Fibroblast of skin of right biceps (primary cell): ENCODE data around the gene XRCC3.
"Not testable (repeated sequence)": the region's sequence is repeated elsewhere in the genome, so short reads cannot be mapped to it uniquely, and the experiment has no call there.

Source experiments
- DNase-seq: peaks from one replicate; pipeline ENCODE4 v3.0.0-alpha.2; 2013

XRCC3 gene

GRCh38 chr14:103705118-103705503 is 10.1 kb downstream of the XRCC3 start:
- no peak for DNase-seq

GRCh38 chr14:103704708-103705107 is 10.5 kb downstream of the XRCC3 start:
- DNase-seq, result no peak

- DNase-seq, result no peak
Observed at GRCh38 chr14:103703433-103704385, 11.5 kb downstream of the XRCC3 start.

DNA sequence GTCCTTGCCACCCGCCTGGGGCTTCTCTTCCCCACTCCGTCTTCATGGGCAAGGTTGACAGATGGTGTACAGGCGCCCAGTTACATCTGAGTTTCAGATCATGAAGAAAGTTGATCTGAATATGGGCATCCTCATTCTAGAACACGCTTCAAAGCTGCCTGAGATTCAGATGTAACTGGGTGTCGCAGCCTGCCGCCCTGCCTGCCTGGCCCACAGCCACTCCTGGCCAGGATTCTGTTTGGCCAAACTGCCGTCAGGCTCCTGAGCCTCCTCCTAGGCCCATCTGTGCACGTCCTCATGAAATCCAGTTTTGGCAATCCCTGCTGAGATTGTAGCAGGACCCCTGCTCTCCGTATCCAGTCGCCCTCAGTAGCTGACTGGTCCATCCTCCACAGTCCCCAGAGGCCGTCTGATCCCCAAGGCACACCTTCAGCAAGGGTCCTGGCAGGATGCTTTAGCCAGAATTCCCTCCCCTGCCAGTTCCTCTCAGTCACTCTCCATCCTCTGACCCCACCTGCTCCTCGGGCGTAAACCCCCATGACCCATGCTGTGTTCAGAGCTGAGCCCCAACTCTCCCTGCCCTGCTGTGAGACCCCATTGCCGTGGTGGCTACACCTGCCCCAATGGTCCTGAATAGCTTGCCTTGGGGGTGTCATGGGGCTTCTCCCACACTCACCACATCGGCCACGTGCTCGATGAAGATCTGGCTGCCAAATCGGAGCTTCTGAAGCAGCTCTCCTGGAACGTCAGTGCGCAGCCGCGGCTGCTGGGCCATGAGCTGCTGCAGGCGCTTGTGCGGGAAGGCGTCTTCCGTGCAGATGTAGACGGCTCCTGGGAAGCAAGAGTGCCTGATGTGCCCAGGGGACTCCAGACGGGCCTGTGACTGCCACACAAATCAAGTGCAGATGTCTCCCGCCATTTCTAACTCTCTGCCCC is 12.5 kb downstream of the XRCC3 start:
- no peak for DNase-seq

GRCh38 chr14:103702095-103702494 is 13.2 kb downstream of the XRCC3 start:
- no peak for DNase-seq

GRCh38 chr14:103700753-103701490 is 14.3 kb downstream of the XRCC3 start:
- DNase-seq, result no peak

DNA sequence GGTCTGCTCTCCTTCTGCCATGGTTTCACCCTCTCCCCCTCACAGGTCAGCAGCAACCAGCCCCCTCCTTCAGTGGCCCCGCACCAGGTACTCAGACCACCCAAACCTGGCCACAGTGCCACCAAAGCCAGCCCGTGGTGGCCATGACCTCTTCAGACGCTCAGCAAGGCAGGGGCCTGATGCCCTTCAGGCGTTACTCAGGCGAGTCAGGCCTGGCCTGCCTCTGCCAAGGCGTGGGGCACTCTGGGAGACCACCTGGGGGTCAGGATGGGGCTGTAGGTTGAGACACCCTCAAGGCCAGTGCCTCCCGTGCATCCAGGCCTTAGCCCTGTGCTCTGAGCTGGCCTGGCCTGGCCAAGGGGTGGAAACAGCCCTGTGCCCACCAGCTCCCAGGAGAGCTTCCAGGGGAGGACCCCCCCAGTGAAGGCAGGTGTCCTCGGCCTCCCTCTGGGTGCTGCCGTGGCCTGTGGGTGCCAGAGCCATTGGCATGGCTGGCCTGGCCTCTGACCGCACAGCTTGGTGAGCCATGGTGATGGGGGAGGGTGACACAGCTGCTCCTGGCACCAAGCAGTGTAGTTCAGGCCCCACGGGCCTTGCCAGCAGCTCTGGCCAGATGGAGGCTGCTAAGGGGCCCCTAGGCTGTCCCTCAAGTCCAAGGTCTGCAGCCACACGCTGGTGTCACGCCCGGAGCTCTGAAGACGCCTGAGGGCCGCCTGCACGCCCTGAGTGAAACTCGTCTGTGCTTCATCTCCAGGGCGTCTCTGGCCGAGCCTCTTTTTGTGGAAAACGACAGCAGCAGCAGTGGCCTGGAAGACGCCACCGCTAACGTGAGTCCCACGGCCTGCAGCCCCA is 15.1 kb downstream of the XRCC3 start:
- DNase-seq, result no peak

DNA sequence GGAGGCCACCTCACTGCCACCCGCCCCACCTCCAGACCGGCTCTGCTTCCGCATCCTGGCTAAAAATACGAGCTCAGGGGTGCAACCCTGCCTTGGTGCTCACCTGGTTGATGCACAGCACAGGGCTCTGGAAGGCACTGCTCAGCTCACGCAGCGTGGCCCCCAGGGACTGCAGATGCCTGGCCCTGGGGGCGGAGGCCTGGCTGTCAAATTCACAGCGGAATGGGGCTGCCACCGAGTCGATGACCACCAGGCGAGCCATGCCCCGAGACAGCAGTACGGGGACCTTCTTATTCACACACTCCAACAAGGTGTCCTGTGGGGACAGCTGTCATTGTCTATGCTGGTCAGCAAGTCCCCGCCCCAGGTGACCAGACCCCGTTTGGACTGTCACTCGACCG is 16.0 kb downstream of the XRCC3 start:
- no peak for DNase-seq

DNA sequence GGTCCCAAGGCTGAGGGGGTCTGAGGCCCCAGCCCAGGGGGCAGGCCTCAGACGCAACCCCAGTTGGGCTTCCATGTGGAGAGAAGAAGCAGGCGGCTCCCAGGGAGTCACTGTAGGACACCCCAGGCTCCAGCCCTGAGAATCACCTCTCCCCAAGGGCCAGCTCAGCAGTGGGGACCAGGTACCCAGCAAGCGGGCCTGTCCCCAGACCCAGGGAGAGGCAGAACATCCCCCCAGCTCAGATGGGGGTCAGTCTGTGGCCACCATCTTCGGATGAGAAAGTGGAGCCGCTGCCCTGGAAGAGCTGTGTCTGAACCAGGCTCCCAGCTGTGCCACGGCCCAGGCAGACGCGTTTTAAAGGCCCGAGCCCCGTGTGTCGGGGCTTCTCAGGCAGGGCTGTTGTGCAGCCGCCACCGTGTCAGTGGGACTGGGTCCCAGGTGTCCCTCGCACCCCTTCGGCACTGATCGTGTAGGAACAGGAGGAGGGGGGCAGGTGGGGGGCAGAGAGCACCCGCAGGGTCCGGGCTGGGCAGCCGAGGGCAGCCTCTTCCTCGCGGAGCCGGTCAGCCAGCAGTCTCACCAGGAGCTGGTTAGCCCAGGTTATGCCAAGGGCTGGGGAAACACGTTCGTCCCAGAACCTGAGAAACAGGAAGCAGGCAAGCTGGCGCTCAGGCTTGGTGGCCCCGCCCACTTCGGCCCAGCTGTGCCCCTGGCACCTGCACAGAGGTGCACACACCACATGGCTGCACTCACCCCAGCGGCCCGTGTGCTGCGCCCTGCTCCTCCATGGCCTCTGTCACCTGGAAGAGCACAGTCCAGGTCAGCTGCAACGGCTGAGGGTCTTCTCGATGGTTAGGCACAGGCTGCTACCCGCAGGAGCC is 16.6 kb downstream of the XRCC3 start:
- DNase-seq, result no peak

- DNase-seq, result no peak
Observed at GRCh38 chr14:103697603-103698379, 17.5 kb downstream of the XRCC3 start.

- DNase-seq, result no peak
Observed at GRCh38 chr14:103697206-103697602, 18.0 kb downstream of the XRCC3 start.

- peak; percentile 36 for DNase-seq
Observed at GRCh38 chr14:103696466-103697071, 18.7 kb downstream of the XRCC3 start.

GRCh38 chr14:103696070-103696402 is 19.2 kb downstream of the XRCC3 start:
- DNase-seq, result no peak

DNA sequence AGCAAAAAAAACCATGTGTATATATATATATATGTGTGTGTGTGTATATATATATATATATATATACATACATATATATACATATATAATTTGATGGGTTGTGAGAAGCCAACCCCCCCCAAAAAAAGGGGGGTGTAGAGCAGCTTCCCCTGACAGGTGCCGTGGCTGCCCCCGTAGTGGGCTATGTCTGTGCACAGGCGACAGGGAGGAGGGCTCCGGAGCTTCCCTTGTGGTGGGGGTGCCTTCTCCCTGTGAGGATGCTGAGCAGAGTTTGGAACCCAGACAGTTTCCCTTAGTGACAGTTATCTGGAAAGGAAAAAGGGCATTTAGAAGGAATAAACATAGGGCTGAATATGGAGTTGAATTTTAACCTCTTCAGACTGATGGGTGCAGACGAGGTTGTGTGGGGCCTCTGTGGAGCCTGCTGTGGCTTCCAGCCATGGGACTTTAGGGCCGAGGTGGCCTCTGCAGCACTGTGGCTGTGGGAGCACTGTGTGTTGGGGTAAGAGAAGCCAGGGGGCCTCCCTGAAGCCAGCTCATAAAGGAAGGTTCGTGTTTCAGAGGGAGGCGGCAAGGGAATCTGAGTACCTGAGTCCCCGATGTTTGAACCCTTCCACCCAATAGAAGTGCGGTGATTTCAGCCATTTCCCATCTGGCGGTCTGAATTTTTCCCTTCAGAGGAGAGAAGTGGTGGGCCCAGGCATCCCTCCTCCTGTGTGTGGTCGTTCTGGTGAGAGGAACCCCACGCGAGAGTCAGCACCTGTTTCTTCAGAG is 19.8 kb downstream of the XRCC3 start:
- no peak for DNase-seq

DNA sequence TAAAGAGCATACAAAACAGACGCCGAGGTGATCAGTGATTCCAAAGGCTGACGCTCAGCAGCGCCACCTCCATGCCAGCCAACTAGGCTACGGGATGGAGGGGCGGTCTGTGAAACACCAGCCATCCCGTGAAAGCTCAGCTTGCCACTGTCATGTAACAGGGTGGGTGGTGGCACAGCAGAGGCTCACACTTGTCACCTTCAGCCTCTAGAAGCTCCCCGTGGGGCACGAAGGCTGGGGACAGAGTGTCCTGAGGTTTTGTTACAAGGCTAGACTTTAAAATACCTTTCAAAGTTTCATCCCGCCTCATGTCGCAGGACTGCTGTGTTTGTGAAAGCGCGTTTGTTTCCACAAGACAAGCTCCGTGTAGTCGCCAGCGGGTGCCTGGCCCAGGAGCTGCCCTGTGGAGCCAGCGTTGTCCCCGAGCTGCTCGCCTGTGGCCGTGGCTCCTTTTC is 20.7 kb downstream of the XRCC3 start:
- DNase-seq, result no peak

DNA sequence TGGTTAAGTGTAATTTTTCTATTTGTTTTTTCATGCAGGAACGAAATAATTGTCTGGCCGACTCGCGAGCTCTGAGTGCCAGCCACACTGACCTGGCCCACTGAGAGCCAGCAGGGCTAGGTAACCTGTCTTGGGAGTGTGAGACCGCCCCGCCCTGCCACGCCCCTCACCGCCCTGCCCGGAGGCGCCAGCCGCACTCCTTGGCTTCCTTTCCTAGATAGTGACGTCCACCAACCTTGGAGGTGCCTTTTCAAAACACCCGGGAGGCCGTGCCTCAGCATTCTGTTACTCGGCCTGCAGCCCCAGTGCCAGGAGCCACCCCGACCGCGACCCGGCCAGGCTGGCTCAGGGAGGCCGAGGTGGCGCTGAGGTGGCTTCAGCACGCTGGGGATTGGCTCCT is 21.7 kb downstream of the XRCC3 start:
- DNase-seq, result no peak

DNA sequence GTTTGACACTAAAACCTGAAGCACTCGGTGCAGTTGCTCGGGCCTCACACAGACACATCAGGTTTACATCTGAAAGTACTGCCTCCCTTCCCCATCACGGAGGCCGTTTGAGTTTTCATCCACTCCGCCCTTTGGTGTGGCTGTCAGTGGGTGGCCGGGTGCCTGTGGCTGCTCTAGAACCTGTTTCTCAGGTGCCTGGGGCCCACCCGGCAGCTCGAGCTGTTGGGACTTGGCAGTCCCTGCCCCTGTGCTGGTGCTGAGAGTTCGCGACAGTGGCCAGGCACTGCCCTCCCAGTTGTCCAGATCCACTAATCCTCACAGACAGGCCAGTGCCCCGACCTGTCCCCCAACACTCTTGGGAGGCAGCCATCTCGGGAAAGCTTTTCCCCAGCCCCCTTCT is 22.4 kb downstream of the XRCC3 start:
- no peak for DNase-seq

- no peak for DNase-seq
Observed at GRCh38 chr14:103692159-103692558, 23.1 kb downstream of the XRCC3 start.

DNA sequence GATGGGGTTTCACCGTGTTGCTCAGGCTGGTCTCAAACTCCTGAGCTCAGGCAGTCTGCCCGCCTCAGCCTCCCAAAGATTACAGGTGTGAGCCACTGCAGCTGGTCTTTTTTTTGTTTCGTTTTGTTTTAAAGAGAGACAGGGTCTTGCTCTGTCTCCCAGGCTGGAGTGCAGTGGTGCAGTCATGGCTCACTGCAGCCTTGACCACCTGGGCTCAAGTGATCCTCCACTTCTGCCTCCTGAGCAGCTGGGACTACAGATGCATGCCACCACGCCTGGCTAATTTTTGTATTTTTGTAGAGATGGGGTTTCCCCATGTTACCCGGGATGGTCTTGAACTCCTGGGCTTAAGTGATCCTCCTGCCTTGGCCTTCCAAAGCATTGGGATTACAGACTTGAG is 23.6 kb downstream of the XRCC3 start:
- DNase-seq, result not testable (repeated sequence)
